Activated T-helper 1 cell treated with Interleukin-2 at 50 U/mL for 16 hours (primary cell): ENCODE measurements around the gene RCE1.
A peak's percentile ranks its signal among the peaks of the same experiment; 100 is the strongest.
"Not testable (repeated sequence)": the region's sequence is repeated elsewhere in the genome, so short reads cannot be mapped to it uniquely, and the experiment has no call there.

ENCODE experiments used
- DNase-seq: peaks from one replicate; pipeline ENCODE4 v3.0.0-alpha.2; 2020; ENCODE audit warnings: low read depth

The RCE1 gene

GRCh38 chr11:66842896-66843775, at the start of gene RCE1:
TSS of gene RCE1 (plus strand) at chr11:66843441. CDS start at chr11:66843456, 15 bp downstream.
- peak; percentile 83 for DNase-seq

GRCh38 chr11:66799815-66800214, 43.4 kb upstream of the RCE1 start:
- not testable (repeated sequence) for DNase-seq

GRCh38 chr11:66800720-66801428, 42.4 kb upstream of the RCE1 start:
- no peak for DNase-seq

GRCh38 chr11:66809592-66809991, 33.6 kb upstream of the RCE1 start:
- no peak for DNase-seq

GRCh38 chr11:66810576-66811185, 32.6 kb upstream of the RCE1 start:
- no peak for DNase-seq

- no peak for DNase-seq
Measured at GRCh38 chr11:66814678-66815077, 28.6 kb upstream of the RCE1 start.

- no peak for DNase-seq
Measured at GRCh38 chr11:66815646-66816045, 27.6 kb upstream of the RCE1 start.

GRCh38 chr11:66818231-66818955, 24.8 kb upstream of the RCE1 start:
- no peak for DNase-seq

- DNase-seq = no peak
Measured at GRCh38 chr11:66820381-66820780, 22.9 kb upstream of the RCE1 start.

- DNase-seq = no peak
Measured at GRCh38 chr11:66820901-66821300, 22.3 kb upstream of the RCE1 start.

GRCh38 chr11:66823700-66824099, 19.5 kb upstream of the RCE1 start:
- no peak for DNase-seq

GRCh38 chr11:66824573-66824972, 18.7 kb upstream of the RCE1 start:
- not testable (repeated sequence) for DNase-seq

GRCh38 chr11:66834539-66834845, 8.7 kb upstream of the RCE1 start:
- DNase-seq = no peak

- no peak for DNase-seq
Measured at GRCh38 chr11:66834943-66835342, 8.3 kb upstream of the RCE1 start.

GRCh38 chr11:66835768-66836405, 7.4 kb upstream of the RCE1 start:
- DNase-seq = no peak

GRCh38 chr11:66840317-66841091, 2.7 kb upstream of the RCE1 start:
- DNase-seq = no peak

- no peak for DNase-seq
Measured at GRCh38 chr11:66841861-66842260, 1.4 kb upstream of the RCE1 start.

GRCh38 chr11:66842501-66842895, 743 bp upstream of the RCE1 start:
- DNase-seq = no peak

GRCh38 chr11:66843776-66844495, 695 bp downstream of the RCE1 start:
- no peak for DNase-seq

- DNase-seq = no peak
Measured at GRCh38 chr11:66844496-66845142, 1.4 kb downstream of the RCE1 start.
